ENCODE measurements around the gene COL8A2. TPM values are rescaled to one million over a fixed set of nuclear protein-coding genes. Genes with fewer than 3 reads are reported as not detected.

The COL8A2 gene
- total and polyA plus RNA-seq, 2 experiments from 2014 or later, result 3.2 to 30.5 TPM

GRCh38 chr1:36067871-36068270 is 57.2 kb downstream of the COL8A2 start:
- H3K4me3 ChIP-seq, result no peak overlapping the region
- H4K20me1 ChIP-seq (ENCODE audit: insufficient read depth), result no peaks in the 10 kb centered on the region
- H2AFZ ChIP-seq, result no peak overlapping the region
- in situ Hi-C loops (cut with MboI), result no loop called here
- H3K27ac ChIP-seq, result no peak overlapping the region
- H3F3A ChIP-seq (ENCODE audit: insufficient read depth), result 0 out of 2 replicates have a peak, but pooled peaks cover 7% of the 10 kb centered on the region
- H3K9ac ChIP-seq, result no peak overlapping the region
- H3K9me2 ChIP-seq (ENCODE audit: insufficient read depth), result no peaks in the 10 kb centered on the region
- H3K36me3 ChIP-seq (ENCODE audit: low read depth), result no peaks in the 10 kb centered on the region
- no peak overlapping the region for H3K4me2 ChIP-seq (ENCODE audit: unreplicated experiment)
- no peaks in the 10 kb centered on the region for H3K27me3 ChIP-seq (replicated peaks; ENCODE audit: insufficient read depth)
- DNase-seq, result no peak
- TF ChIP-seq EZH2 (IDR thresholded peaks at IDR 0.05; ENCODE audit: insufficient read depth, poor library complexity, severe bottlenecking) (no peak), EZH2phosphoT487 (IDR thresholded peaks at IDR 0.05; ENCODE audit: insufficient read depth, low read depth) (no peak)
- no peaks in the 10 kb centered on the region for H3K9me3 ChIP-seq (ENCODE audit: low read depth)
- no peaks in the 10 kb centered on the region for H3K79me2 ChIP-seq (ENCODE audit: insufficient read depth)
- H3K4me1 ChIP-seq (ENCODE audit: insufficient read depth), result no peaks in the 10 kb centered on the region

- Histone ChIP-seq H3K27me3 (replicated peaks; ENCODE audit: insufficient read depth) (no peaks in the 10 kb centered on the region), H3K27ac (no peak overlapping the region), H4K20me1 (ENCODE audit: insufficient read depth) (no peaks in the 10 kb centered on the region), H3K9me3 (ENCODE audit: low read depth) (no peaks in the 10 kb centered on the region), H3K9ac (no peak overlapping the region), H3K9me2 (ENCODE audit: insufficient read depth) (no peaks in the 10 kb centered on the region), H3K79me2 (ENCODE audit: insufficient read depth) (no peaks in the 10 kb centered on the region), H2AFZ (no peak overlapping the region), H3K4me1 (ENCODE audit: insufficient read depth) (no peaks in the 10 kb centered on the region), H3F3A (ENCODE audit: insufficient read depth) (0 out of 2 replicates have a peak, but pooled peaks cover 3% of the 10 kb centered on the region), H3K4me2 (ENCODE audit: unreplicated experiment) (no peak overlapping the region), H3K4me3 (no peak overlapping the region), H3K36me3 (ENCODE audit: low read depth) (no peaks in the 10 kb centered on the region)
- DNase-seq, result no peak
- TF ChIP-seq EZH2 (IDR thresholded peaks at IDR 0.05; ENCODE audit: insufficient read depth, poor library complexity, severe bottlenecking) (no peak), EZH2phosphoT487 (IDR thresholded peaks at IDR 0.05; ENCODE audit: insufficient read depth, low read depth) (no peak)
- in situ Hi-C loops (cut with MboI), result no loop called here
- 93 to 100% methylated on average over 1 of the region's 1 CpG for WGBS, 2 experiments (ENCODE audit: low coverage in 1 of 2, low lambda C conversion rate in 2 of 2, missing lambda C conversion rate in 2 of 2)
Measured at GRCh38 chr1:36062315-36062714, 62.7 kb downstream of the COL8A2 start.

GRCh38 chr1:36055706-36056105 is 69.3 kb downstream of the COL8A2 start:
- Histone ChIP-seq H2AFZ (no peak overlapping the region), H4K20me1 (ENCODE audit: insufficient read depth) (no peaks in the 10 kb centered on the region), H3K9me3 (ENCODE audit: low read depth) (no peaks in the 10 kb centered on the region), H3K4me2 (ENCODE audit: unreplicated experiment) (no peak overlapping the region), H3K27me3 (replicated peaks; ENCODE audit: insufficient read depth) (no peaks in the 10 kb centered on the region), H3F3A (ENCODE audit: insufficient read depth) (0 out of 2 replicates have a peak, but pooled peaks cover 3% of the 10 kb centered on the region), H3K9ac (no peak overlapping the region), H3K4me1 (ENCODE audit: insufficient read depth) (no peaks in the 10 kb centered on the region), H3K79me2 (ENCODE audit: insufficient read depth) (no peaks in the 10 kb centered on the region), H3K36me3 (ENCODE audit: low read depth) (0 out of 2 replicates have a peak, but pooled peaks cover 14% of the 10 kb centered on the region), H3K4me3 (no peak overlapping the region), H3K9me2 (ENCODE audit: insufficient read depth) (no peaks in the 10 kb centered on the region), H3K27ac (no peak overlapping the region)
- DNase-seq, result no peak
- 98 to 100% methylated on average over 5 of the region's 5 CpGs for WGBS, 2 experiments (ENCODE audit: low coverage in 1 of 2, low lambda C conversion rate in 2 of 2, missing lambda C conversion rate in 2 of 2)
- TF ChIP-seq EZH2phosphoT487 (IDR thresholded peaks at IDR 0.05; ENCODE audit: insufficient read depth, low read depth) (no peak), EZH2 (IDR thresholded peaks at IDR 0.05; ENCODE audit: insufficient read depth, poor library complexity, severe bottlenecking) (no peak)
- in situ Hi-C loops (cut with MboI), result no loop called here

- no peak for DNase-seq
- Histone ChIP-seq H3K27ac (no peak overlapping the region), H3K79me2 (ENCODE audit: insufficient read depth) (no peaks in the 10 kb centered on the region), H3K9ac (no peak overlapping the region), H3K4me3 (no peak overlapping the region), H3K4me2 (ENCODE audit: unreplicated experiment) (no peak overlapping the region), H3K36me3 (ENCODE audit: low read depth) (0 out of 2 replicates have a peak, but pooled peaks cover 15% of the 10 kb centered on the region), H3K9me3 (ENCODE audit: low read depth) (no peaks in the 10 kb centered on the region), H3K4me1 (ENCODE audit: insufficient read depth) (no peaks in the 10 kb centered on the region), H4K20me1 (ENCODE audit: insufficient read depth) (no peaks in the 10 kb centered on the region), H2AFZ (no peak overlapping the region), H3K27me3 (replicated peaks; ENCODE audit: insufficient read depth) (no peaks in the 10 kb centered on the region), H3K9me2 (ENCODE audit: insufficient read depth) (no peaks in the 10 kb centered on the region), H3F3A (ENCODE audit: insufficient read depth) (0 out of 2 replicates have a peak, but pooled peaks cover 3% of the 10 kb centered on the region)
- in situ Hi-C loops (cut with MboI), result no loop called here
- no peak for TF ChIP-seq EZH2 (IDR thresholded peaks at IDR 0.05; ENCODE audit: insufficient read depth, poor library complexity, severe bottlenecking)
- TF ChIP-seq EZH2phosphoT487 (IDR thresholded peaks at IDR 0.05; ENCODE audit: insufficient read depth, low read depth), result no peak
Measured at GRCh38 chr1:36053978-36054377, 71.0 kb downstream of the COL8A2 start.

- DNase-seq, result no peak
- Histone ChIP-seq H3K9me2 (ENCODE audit: insufficient read depth) (no peaks in the 10 kb centered on the region), H3K36me3 (ENCODE audit: low read depth) (peaks cover 33% of the 10 kb centered on the region; the same call in 1 of the 2 replicates), H3K4me1 (ENCODE audit: insufficient read depth) (no peaks in the 10 kb centered on the region), H2AFZ (no peak overlapping the region), H3K9me3 (ENCODE audit: low read depth) (no peaks in the 10 kb centered on the region), H3K27ac (no peak overlapping the region), H3K4me2 (ENCODE audit: unreplicated experiment) (no peak overlapping the region), H4K20me1 (ENCODE audit: insufficient read depth) (no peaks in the 10 kb centered on the region), H3K79me2 (ENCODE audit: insufficient read depth) (no peaks in the 10 kb centered on the region), H3K4me3 (no peak overlapping the region), H3K9ac (no peak overlapping the region), H3F3A (ENCODE audit: insufficient read depth) (no peaks in the 10 kb centered on the region), H3K27me3 (replicated peaks; ENCODE audit: insufficient read depth) (no peaks in the 10 kb centered on the region)
- TF ChIP-seq EZH2phosphoT487 (IDR thresholded peaks at IDR 0.05; ENCODE audit: insufficient read depth, low read depth), result no peak
- TF ChIP-seq EZH2 (IDR thresholded peaks at IDR 0.05; ENCODE audit: insufficient read depth, poor library complexity, severe bottlenecking), result no peak
- in situ Hi-C loops (cut with MboI), result no loop called here
Measured at GRCh38 chr1:36051821-36052220, 73.2 kb downstream of the COL8A2 start.

Other genes with a start within 250 kb of the COL8A2 start
- 11.0 and 13.8 TPM in 2 replicates for gene AGO1, start 242.0 kb downstream of the COL8A2 start, total RNA-seq (2014; rRNA removed; shearing (Covaris generic))
- 5.5 and 6.1 TPM in 2 replicates for gene AGO1, start 242.0 kb downstream of the COL8A2 start, polyA plus RNA-seq (2016; fragmentation: Nextera tagmentation; extraction: Ambion mirVana)
- 7.9 and 26.7 TPM in 2 replicates for gene AGO3, start 194.1 kb downstream of the COL8A2 start, total RNA-seq (2014; rRNA removed; shearing (Covaris generic))
- gene AGO3, start 194.1 kb downstream of the COL8A2 start, polyA plus RNA-seq (2016; fragmentation: Nextera tagmentation; extraction: Ambion mirVana), result 14.2 and 14.8 TPM in 2 replicates
- not detected in 2 replicates for gene TEKT2, start 41.1 kb downstream of the COL8A2 start, total RNA-seq (2014; rRNA removed; shearing (Covaris generic))
- gene TEKT2, start 41.1 kb downstream of the COL8A2 start, polyA plus RNA-seq (2016; fragmentation: Nextera tagmentation; extraction: Ambion mirVana), result not detected in 2 replicates
- 64.7 and 70.3 TPM in 2 replicates for gene ADPRS, start 36.3 kb downstream of the COL8A2 start, total RNA-seq (2014; rRNA removed; shearing (Covaris generic))
- 38.9 and 42.0 TPM in 2 replicates for gene ADPRS, start 36.3 kb downstream of the COL8A2 start, polyA plus RNA-seq (2016; fragmentation: Nextera tagmentation; extraction: Ambion mirVana)
- 101 and 112 TPM in 2 replicates for gene TRAPPC3, start 24.3 kb upstream of the COL8A2 start, total RNA-seq (2014; rRNA removed; shearing (Covaris generic))
- gene TRAPPC3, start 24.3 kb upstream of the COL8A2 start, polyA plus RNA-seq (2016; fragmentation: Nextera tagmentation; extraction: Ambion mirVana), result 134 and 135 TPM in 2 replicates
- 160 and 224 TPM in 2 replicates for gene MAP7D1, start 30.9 kb upstream of the COL8A2 start, total RNA-seq (2014; rRNA removed; shearing (Covaris generic))
- gene MAP7D1, start 30.9 kb upstream of the COL8A2 start, polyA plus RNA-seq (2016; fragmentation: Nextera tagmentation; extraction: Ambion mirVana), result 34.8 and 35.8 TPM in 2 replicates
- 57.3 and 61.5 TPM in 2 replicates for gene THRAP3, start 99.2 kb upstream of the COL8A2 start, total RNA-seq (2014; rRNA removed; shearing (Covaris generic))
- 91.9 and 95.2 TPM in 2 replicates for gene THRAP3, start 99.2 kb upstream of the COL8A2 start, polyA plus RNA-seq (2016; fragmentation: Nextera tagmentation; extraction: Ambion mirVana)
- 5.6 and 14.4 TPM in 2 replicates for gene SH3D21, start 181.1 kb upstream of the COL8A2 start, total RNA-seq (2014; rRNA removed; shearing (Covaris generic))
- 1.1 and 1.8 TPM in 2 replicates for gene SH3D21, start 181.1 kb upstream of the COL8A2 start, polyA plus RNA-seq (2016; fragmentation: Nextera tagmentation; extraction: Ambion mirVana)
- 294 and 328 TPM in 2 replicates for gene EVA1B, start 198.4 kb upstream of the COL8A2 start, total RNA-seq (2014; rRNA removed; shearing (Covaris generic))
- 95.0 and 111 TPM in 2 replicates for gene EVA1B, start 198.4 kb upstream of the COL8A2 start, polyA plus RNA-seq (2016; fragmentation: Nextera tagmentation; extraction: Ambion mirVana)